ENCODE results near the gene SH3BP4.

SH3BP4 gene

DNA sequence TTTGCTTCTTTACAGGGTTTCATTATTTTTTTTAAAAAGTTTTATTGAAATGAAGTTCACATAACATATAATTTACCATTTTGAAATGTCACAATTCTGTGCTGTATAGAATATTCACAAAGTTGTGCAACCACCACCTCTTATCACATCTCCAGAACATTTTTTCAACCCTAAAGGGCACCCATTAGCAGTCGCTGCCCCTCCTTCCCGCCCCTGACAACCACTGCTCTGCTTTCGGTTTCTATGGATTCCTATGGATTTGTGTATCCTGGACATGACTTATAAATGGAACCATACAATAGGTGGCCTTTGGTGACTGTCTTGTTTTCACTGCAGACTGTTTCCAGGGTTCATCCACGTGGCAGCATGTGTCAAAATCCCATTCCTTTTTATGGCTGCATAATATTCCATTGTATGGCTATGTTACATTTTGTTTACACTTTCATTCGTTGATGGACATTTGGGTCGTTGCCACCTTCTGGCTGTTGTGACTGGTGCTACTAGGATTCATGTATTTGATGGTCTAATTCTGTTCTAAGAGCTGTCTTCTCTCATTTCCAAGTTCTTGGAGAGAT, 52.6 kb downstream of the SH3BP4 start:
- ChIA-PET POLR2A (no interaction called here), CTCF (interaction anchor here (1.5 kb wide), 1 partner anchor 12 kb away, joined by 3 read pairs; no protein-coding TSS in a partner anchor)
- TF ChIP-seq, protein P1, sequence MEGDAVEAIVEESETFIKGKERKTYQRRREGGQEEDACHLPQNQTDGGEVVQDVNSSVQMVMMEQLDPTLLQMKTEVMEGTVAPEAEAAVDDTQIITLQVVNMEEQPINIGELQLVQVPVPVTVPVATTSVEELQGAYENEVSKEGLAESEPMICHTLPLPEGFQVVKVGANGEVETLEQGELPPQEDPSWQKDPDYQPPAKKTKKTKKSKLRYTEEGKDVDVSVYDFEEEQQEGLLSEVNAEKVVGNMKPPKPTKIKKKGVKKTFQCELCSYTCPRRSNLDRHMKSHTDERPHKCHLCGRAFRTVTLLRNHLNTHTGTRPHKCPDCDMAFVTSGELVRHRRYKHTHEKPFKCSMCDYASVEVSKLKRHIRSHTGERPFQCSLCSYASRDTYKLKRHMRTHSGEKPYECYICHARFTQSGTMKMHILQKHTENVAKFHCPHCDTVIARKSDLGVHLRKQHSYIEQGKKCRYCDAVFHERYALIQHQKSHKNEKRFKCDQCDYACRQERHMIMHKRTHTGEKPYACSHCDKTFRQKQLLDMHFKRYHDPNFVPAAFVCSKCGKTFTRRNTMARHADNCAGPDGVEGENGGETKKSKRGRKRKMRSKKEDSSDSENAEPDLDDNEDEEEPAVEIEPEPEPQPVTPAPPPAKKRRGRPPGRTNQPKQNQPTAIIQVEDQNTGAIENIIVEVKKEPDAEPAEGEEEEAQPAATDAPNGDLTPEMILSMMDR (IDR thresholded peaks at IDR 0.05; ENCODE audit: insufficient read depth, low read length, missing control alignments): no peak
- no peak for DNase-seq (ENCODE audit: low read depth, low spot score)
- no peak overlapping the region for H3K4me3 ChIP-seq (ENCODE audit: low read depth, low read length)

DNA sequence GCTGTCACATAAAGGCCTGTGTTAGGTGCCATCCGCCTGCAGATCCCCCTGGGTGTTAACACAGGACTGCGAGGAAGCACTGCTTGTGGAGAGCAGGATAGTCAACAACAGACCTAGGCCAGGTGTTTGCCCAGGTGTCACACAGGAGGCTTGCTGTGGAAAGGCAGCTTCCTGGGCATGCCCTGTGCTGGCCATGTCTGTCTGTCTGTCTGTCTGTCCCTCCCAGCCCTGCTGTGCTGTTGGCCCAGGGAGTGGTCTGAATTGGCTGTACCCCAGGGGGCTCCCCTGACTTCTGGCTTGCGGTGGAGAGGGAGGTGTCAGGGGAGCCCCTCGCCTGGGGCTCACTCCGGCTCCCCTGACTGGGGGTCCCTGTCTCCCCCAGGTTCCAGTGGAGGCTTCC, 53.2 kb downstream of the SH3BP4 start:
- POLR2A ChIA-PET: no interaction called here
- no peak for DNase-seq (ENCODE audit: low read depth, low spot score)
- CTCF ChIA-PET: interaction anchor here (0.8 to 1.5 kb wide), 3 partner anchors 13 to 460 kb away, joined by 3 to 4 read pairs (median 4); no protein-coding TSS in a partner anchor
- H3K4me3 ChIP-seq (ENCODE audit: low read depth, low read length): no peak overlapping the region
- TF ChIP-seq, protein P1 (IDR thresholded peaks at IDR 0.05; ENCODE audit: insufficient read depth, low read length, missing control alignments): no peak

GRCh38 chr2:235005603-235006259, 53.9 kb downstream of the SH3BP4 start:
- CTCF ChIA-PET: interaction anchor here (0.8 to 1.5 kb wide), 3 partner anchors 14 to 460 kb away, joined by 3 to 4 read pairs (median 4); no protein-coding TSS in a partner anchor
- no peak for DNase-seq (ENCODE audit: low read depth, low spot score)
- POLR2A ChIA-PET: no interaction called here
- TF ChIP-seq, protein P1 (IDR thresholded peaks at IDR 0.05; ENCODE audit: insufficient read depth, low read length, missing control alignments): peak; percentile 14
- no peak overlapping the region for H3K4me3 ChIP-seq (ENCODE audit: low read depth, low read length)

- POLR2A ChIA-PET: no interaction called here
- CTCF ChIA-PET: interaction anchor here (1.2 to 1.4 kb wide), 2 partner anchors 10 to 461 kb away, joined by 4 read pairs; no protein-coding TSS in a partner anchor
- no peak overlapping the region for H3K4me3 ChIP-seq (ENCODE audit: low read depth, low read length)
- no peak for DNase-seq (ENCODE audit: low read depth, low spot score)
- TF ChIP-seq, protein P1 (IDR thresholded peaks at IDR 0.05; ENCODE audit: insufficient read depth, low read length, missing control alignments): no peak
These were observed 54.6 kb downstream of the SH3BP4 start for GRCh38 chr2:235006461-235006860.

GRCh38 chr2:235006986-235007385, 55.2 kb downstream of the SH3BP4 start:
- ChIA-PET POLR2A (no interaction called here), CTCF (interaction anchor here (1.2 kb wide), 1 partner anchor 11 kb away, joined by 4 read pairs; no protein-coding TSS in a partner anchor)
- TF ChIP-seq, protein P1 (IDR thresholded peaks at IDR 0.05; ENCODE audit: insufficient read depth, low read length, missing control alignments): no peak
- no peak for DNase-seq (ENCODE audit: low read depth, low spot score)
- H3K4me3 ChIP-seq (ENCODE audit: low read depth, low read length): no peak overlapping the region

DNA sequence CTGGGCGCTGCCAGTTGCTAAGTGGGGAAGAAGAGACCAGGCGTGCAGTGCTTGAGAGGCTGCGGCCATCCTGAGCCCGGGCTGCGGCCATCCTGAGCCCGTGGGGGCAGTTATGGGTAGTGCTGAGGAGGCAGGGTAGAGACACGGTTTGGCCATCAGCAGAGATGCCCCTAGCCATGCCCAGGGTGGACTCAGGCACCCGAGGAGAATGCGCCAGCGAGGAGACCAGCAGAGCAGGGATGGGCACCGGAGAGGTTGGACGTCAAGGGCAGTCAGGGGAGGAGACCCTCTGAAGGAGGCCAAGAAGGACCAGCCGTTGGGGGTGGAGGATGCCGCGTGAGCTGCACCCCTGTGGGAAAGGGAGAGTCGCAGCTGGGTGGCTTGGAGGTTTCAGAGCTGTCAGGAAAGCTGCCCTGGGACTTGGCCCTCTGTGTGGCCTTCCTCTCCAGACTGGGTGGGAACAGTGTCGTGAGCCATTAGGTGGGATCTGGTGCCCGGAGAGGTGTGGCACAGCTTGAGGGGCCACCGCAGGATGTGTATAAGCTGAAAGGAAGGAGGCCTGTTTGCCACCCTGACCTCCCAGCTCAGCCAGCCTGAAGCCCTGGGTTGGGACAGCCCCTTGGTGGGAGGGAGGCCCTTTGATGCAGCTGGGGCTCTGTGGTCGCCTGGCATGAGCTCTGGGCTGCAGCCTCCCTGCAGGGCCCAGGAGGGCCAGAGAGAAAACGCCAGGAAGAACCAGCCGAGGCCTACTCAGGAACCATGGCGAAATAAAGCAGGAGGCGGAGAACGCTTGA, 56.0 kb downstream of the SH3BP4 start:
- ChIA-PET POLR2A (no interaction called here), CTCF (interaction anchor here (1.3 to 1.5 kb wide), 3 partner anchors 9 to 15 kb away, joined by 3 to 6 read pairs (median 5); no protein-coding TSS in a partner anchor)
- H3K4me3 ChIP-seq (ENCODE audit: low read depth, low read length): no peak overlapping the region
- no peak for DNase-seq (ENCODE audit: low read depth, low spot score)
- TF ChIP-seq, protein P1 (IDR thresholded peaks at IDR 0.05; ENCODE audit: insufficient read depth, low read length, missing control alignments): no peak

All from AG04449 (cell line).